OCI-M2 (cell line): Measurements from ENCODE around the gene CDC27.
"Not testable (repeated sequence)": the region's sequence is repeated elsewhere in the genome, so short reads cannot be mapped to it uniquely, and the experiment has no call there.

Source experiments
- DNase-seq: peaks from one replicate; lab custom pipeline; 2025; ENCODE audit not compliant: unreplicated experiment; lab: John Stamatoyannopoulos, UW

CDC27 gene

GRCh38 chr17:47193931-47194511 lies 4.9 kb upstream of the CDC27 start:
- DNase-seq: no peak

DNA sequence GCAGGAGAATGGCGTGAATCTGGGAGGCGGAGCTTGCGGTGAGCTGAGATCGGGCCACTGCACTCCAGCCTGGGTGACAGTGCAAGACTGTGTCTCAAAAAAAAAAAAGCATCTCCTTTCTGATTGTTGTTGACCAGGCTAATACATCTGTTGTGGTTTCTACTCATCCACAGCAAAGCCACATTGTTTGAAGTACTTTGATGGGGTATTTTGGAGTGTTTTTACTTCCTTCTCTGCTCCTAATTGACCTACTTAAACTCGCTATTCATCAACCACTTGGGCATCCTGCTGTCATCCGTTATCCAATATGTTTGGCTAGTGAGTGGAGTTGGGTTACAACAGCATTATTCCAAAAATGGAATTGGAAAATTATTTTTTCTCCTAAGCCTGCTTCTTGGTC lies 3.5 kb upstream of the CDC27 start:
- DNase-seq: no peak

DNA sequence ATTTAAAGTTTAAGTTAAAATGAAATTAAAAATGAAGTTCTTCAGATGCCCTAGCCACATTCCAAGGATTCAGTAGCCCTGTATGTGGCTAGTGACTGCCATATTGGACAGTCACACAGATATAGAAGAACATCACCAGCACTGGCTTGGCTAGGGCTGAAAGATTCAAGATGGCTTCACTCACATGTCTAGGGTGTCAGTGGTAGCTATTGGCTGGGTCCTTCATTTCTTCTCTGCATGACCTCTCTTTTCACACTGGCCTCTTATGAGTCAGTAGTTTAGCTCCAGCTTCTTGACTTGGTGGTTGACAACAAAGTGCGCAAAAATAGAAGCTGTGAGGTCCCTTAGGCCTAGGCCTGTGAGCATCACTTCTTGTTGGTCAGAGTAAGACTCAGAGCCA lies 1.7 kb upstream of the CDC27 start:
- DNase-seq: no peak

DNA sequence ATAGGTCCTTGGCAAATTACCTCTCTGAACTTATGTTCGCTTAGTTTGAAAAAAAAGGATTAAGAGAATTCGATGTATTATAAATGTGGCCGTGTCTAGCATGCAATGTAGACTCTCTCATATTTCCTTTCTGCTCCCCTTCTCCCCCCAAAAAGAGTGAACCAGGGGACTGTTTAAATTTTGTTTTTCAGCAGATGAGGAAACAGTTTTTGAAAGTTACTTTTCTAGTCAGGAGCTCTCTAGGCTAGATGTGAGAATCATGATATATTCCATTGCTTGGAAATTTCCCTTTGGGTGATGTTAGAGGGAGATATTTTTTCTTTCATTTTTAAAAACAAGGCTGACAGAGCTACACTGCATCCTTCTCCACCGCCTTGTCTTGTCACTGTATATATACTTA lies 1.1 kb upstream of the CDC27 start:
- no peak for DNase-seq

DNA sequence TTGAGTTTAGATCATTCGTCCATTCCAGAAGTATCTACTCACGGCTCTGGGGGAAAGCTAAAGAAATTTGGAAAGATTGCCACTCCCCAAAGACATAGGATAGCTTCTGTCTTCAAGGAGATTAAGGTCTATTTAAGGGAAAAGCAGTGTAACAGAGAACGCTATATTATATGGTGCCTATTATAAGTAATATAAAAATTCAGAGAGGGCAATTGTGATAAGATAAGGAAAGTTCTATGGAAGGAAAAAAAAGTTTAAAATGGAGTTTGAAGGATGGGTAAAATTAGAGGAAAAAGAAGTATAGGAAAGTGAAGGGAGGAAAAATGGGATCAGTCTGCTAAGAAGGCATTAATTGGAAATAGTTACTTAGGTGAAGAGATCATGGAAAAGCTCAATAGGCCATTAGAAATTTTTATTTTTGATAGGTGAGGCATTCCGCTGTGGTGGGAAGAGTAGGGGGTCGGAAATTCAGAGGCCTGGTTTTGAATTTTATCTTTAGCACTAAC lies 690 bp upstream of the CDC27 start:
- DNase-seq: no peak

GRCh38 chr17:47188271-47188875 lies 722 bp downstream of the CDC27 start:
- DNase-seq: no peak

- no peak for DNase-seq
These were observed 4.4 kb downstream of the CDC27 start for GRCh38 chr17:47184681-47185080.

GRCh38 chr17:47180988-47181387 lies 8.1 kb downstream of the CDC27 start:
- DNase-seq: not testable (repeated sequence)

GRCh38 chr17:47180337-47180736 lies 8.8 kb downstream of the CDC27 start:
- DNase-seq: no peak

GRCh38 chr17:47179141-47179540 lies 10.0 kb downstream of the CDC27 start:
- DNase-seq: no peak

GRCh38 chr17:47177261-47177660 lies 11.8 kb downstream of the CDC27 start:
- DNase-seq: no peak

DNA sequence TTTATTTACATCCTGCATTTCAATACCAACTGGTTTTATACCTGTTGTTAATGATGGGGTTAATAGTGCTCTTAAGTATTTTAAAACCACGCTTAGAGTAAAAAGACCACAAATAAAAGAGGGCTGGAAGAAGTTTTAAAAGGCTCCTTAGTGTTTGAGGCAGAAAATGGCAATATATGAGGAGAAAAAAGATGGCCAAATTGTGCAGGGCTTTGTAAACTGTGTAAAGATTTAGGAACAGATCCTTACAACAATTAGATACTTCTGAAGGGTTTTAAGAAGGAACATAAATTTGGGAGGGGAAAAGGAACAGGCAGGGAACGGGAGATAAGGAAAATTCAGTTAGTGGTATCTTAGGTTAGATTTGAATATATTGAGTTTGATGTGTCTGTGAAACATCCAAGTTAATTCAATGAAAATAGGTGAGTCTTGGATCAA lies 12.7 kb downstream of the CDC27 start:
- no peak for DNase-seq

- not testable (repeated sequence) for DNase-seq
These were observed 14.3 kb downstream of the CDC27 start for GRCh38 chr17:47174823-47175222.

DNA sequence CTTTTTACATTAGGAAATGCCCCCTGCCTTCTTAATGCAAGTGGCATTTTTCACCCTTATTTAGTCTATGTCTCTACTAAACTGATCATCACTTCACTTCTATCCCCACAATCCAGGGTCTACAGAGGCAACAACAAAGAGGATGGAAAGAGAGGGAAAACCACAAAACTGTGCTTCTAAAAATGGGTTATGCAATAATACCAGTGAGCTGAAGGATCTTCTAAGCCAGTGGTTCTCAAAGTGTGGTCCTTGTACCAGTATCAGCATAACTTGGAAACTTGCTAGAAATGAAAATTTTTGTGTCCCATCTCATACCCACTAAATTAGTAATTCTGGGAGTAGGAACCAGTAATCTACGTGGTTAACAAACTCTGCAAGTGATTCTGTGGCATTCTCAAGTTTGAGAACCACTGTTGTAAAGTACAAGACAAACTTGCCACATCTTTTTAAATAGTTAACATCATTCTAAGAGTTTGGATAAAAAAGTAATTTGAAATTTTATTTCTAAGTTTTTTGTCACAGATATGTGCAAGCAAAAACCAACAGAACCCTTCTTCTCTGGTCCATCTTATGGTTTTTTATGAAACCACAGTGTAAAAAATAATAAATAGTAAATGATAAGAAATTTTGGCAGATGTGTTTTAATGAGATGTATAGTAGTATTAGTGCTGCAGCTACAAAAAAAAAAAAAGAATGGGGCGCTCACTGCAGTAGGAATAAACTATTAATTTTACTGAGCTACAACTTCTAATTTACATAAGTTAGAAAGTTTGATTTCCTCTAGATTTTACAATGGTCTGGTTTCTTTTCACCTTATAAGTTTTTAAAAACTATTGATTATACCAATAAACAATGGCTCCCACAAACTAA lies 16.2 kb downstream of the CDC27 start:
- no peak for DNase-seq

DNA sequence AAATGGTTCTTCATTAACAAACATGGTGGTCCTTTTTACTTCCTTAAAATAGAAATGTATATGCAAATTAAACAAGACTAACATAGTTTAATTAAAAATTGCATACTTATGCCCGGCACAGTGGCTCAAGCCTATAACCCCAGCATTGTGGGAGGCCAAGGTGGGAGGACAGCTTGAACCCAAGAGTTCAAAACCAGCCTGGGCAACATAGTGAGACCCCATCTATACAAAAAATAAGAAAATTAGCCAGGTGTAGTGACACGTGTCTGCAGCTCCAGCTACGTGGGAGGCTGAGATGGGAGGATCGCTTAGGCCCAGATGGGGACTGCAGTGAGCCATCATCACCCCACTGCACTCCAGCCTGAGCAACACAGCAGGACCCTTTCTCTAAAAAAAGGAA lies 18.4 kb downstream of the CDC27 start:
- no peak for DNase-seq

DNA sequence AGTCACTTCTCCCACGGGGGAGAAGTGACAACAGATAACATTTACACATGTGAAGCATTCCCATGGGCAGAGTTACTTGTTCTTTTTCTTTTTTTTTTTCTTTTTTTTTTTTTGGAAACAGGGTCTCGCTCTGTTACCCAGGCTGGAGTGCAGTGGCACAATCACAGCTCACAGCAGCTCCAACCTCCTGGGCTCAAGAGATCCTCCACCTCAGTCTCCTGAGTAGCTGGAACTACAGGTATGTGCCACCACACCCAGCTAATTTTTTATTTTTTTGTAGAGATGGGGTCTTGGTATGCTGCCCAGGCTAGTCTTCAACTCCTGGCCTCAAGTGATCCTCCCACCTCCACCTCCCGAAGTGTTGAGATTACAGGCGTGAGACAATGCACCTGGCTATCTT lies 20.2 kb downstream of the CDC27 start:
- not testable (repeated sequence) for DNase-seq

DNA sequence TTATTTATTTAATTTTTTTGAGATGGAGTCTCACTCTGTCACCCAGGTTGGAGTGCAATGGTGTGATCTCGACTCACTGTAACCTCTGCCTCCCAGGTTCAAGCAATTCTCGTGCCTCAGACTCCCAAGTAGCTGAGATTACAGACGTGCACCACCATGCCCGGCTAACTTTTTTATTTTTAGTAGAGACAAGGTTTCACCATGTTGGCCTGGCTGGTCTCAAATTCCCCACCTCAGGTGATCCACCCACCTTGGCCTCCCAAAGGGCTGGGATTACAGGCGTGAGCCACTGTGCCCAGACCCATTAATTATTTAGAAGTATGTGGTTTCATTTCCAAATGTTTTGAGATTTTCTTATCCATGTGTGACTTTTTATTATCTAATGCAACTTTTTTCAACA lies 22.2 kb downstream of the CDC27 start:
- DNase-seq: not testable (repeated sequence)

DNA sequence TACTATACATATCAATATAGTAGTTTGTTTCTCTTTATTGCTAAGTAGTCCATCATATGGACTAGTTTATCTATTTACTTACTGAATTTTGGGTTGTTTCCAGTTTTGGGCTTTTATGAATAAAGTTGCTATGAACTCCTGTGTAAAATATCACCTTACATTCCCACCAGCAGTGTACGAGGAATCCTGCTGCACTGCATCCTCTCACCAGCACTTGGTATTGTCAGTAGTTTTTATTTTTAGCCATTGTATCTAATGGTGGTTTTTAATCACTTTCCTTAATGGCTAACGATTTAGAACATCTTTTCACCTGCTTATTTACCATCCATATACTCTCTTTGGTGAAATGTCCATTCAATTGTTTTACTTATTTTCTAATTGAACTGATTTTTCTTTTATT lies 24.0 kb downstream of the CDC27 start:
- no peak for DNase-seq

DNA sequence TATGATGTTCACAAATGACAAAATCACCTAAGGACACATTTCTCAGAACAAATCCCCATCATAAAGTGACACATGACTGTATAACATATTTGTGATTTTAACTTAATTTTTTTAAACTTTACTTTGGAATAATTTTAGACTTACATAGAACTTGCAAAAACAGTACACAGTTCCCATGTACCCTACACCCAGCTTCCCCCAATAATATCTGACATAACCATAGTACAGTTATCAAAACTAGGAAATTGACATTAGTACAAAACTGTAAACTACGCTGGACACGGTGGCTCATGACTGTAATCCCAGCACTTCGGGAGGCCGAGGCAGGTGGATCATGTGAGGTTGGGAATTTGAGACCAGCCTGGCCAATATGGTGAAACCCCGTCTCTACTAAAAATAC lies 24.8 kb downstream of the CDC27 start:
- DNase-seq: no peak

GRCh38 chr17:47162013-47162622 lies 27.0 kb downstream of the CDC27 start:
- DNase-seq: no peak

DNA sequence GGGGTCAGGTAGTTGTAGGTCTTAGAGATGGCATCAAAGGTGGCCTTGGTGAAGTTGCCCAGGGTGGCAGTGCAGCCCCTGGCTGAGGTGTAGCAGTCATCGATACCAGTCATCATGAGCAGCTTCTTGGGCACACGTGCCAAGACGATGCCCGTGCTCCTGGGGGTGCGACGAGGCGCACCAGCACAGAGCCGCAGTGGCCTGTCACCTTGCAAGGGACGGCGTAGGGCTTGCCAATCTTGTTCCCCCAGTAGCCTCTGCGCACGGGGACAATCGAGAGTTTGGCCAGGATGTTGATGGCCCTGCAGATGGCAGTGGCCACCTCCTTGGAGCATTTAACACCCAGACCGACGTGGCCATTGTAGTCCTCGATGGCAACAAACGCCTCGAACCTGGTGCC lies 29.8 kb downstream of the CDC27 start:
- no peak for DNase-seq

DNA sequence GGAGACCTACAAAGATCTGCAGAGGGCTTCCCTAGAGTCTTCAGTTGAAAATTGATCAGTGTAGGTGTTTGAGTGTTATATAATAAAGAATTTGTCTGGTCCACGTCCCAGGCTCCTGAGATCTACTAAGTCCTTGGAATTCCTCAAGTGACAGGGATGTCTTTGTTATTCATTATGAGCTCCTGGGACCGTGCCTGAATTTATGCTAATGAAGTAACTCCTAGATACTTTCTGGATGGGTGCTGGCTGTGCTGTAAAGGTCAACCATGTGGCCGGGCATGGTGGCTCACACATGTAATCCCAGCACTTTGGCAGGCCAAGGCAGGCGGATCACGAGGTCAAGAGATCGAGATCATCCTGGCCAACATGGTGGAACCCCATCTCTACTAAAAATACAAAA lies 43.7 kb downstream of the CDC27 start:
- no peak for DNase-seq
